CD4-positive, alpha-beta T cell treated with Interleukin-4 for 1 hour (primary cell): Measurements from ENCODE around the gene FOXO1.
A peak's percentile ranks its signal among the peaks of the same experiment; 100 is the strongest.

Experiments used
- DNase-seq, 2 donors: peaks; one replicate each; pipeline ENCODE4 v3.0.0-alpha.2; 2020 to 2022

FOXO1 gene

DNA sequence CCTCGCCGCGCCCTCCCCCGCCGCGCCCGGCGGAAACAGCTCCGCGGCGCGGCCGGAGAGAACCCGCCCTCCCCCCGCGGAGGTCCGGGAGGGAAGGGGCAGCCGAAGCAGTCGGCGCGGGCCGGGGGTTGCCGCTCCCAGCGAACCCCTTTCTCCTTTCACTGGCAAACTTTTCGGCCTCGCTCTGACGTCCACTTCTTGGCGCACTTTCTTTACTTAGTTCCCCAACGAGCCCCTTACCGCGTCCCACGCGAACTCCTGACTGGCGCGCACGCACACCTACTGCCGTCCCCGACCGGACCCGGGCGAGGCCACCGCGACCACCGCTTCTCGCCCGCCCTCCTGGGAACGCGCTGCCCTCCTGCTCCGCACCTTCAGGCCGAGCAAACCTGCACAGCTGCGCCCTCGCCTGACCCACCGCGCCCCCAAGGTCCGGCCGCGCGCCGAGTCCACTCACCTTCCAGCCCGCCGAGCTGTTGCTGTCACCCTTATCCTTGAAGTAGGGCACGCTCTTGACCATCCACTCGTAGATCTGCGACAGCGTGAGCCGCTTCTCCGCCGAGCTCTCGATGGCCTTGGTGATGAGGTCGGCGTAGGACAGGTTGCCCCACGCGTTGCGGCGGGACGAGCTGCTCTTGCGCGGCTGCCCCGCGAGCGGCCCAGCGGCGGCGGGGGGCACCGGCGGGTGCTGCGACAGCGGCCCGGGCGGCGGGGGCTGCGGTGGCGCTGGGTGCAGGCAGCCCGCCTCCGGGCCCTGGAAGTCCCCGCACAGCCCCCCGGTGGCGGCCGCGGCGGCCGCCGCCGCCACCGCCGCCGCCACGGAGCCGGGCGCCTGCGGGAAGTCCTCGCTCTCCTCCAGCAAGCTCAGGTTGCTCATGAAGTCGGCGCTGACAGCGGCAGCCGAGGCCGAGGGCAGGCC is 1.1 kb downstream of the FOXO1 start:
- peak; percentile 43 to 52 for DNase-seq

DNA sequence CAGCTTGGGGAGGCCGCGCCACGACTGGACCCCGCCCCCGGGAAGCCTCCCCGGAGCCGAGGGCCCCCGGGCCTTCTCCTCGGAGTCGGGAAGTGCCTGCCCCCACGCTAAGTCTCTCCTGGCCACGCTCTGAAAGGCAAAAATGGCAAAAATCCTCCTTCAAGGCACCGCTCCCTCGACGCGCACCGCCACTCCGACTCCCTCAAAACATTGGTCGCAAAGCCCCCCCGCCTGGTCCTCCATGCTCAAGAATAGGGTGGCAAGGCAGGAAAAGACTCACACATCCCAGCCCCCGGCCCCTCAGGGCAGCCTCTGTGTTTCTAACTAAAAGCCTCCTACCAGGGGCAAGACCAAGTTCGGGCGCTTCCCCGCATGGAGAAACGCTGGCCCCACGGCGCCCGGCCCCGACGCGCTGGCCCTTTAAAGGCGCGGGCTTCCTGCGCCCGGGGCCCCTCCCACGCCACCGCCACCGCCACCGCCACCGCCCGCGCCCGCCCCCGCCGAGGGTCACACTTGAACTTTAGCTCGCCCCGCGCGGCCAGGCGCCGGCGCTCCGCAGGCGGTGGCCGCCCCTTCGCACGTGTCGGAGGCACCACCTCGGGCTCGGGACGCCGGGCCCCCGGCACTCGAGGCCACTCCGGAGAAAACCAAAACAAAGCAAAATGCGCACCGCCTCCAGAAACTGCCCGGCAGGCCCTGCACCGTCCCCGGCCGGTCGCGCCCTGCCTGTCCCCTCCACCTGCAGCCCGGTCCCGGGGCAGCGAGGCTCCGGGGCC is 1.9 kb downstream of the FOXO1 start:
- peak; percentile 53 to 63 for DNase-seq

DNA sequence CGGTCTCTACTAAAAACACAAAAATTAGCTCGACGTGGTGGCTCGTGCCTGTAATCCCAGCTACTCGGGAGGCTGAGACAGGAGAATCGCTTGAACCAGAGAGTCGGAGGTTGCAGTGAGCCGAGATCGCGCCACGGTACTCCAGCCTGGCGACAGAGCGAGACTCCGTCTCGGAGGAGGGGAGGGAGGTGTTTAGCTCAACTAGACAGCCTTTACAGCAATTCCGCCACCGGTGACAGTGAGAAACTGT is 2.4 kb downstream of the FOXO1 start:
- DNase-seq = peak; percentile 76 to 80

DNA sequence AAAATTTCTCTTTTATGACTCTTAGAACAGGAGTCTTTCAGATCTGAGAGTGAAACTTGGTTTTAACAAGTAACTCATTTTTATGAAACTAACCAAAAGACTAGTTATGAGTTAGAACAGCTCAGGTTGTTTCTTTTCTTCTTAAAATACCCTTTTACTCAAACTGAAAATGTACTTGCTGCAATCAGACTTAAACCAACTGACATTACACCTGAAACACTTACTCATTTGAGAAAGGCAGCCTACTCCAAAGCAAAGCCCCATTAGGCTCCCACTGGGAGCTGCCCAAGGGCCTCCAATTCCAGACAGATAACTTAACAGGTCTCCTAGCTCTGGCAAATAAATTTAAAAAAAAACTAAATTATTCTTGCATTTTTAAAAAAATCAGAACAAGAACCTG is 3.6 kb downstream of the FOXO1 start:
- DNase-seq = no peak

DNA sequence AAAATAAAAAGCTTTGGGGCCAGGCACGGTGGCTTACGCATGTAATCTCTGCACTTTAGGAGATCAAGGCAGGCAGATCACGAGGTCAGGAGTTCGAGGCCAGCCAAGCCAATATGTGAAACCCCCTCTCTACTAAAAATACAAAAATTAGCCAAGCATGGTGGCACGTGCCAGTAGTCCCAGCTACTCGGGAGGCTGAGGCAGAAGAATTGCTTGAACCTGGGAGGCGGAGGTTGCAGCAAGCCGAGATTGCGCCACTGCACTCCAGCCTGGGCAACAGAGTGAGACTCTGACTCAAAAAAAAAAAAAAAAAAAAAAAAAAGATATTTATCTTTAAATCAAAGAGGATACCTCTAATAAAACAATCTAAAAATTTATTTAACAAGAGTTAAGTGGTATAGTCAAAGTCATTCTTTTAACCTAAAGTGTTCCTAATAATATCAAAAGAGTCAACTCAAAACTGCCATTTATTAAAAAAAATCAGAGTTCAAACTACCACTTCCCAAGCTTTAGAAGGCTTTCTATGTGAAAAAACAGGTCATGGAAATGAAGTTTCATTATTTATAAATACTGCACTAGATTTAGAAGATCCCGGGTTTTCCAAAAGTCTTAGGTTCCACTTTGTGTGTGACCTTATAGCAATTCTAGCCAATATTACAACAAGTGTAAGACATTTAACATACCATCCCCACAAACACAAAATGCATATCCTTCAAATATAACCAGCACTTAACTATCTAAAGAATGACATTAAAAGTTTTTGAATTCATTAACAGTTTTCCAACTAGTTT is 4.4 kb downstream of the FOXO1 start:
- DNase-seq = no peak

DNA sequence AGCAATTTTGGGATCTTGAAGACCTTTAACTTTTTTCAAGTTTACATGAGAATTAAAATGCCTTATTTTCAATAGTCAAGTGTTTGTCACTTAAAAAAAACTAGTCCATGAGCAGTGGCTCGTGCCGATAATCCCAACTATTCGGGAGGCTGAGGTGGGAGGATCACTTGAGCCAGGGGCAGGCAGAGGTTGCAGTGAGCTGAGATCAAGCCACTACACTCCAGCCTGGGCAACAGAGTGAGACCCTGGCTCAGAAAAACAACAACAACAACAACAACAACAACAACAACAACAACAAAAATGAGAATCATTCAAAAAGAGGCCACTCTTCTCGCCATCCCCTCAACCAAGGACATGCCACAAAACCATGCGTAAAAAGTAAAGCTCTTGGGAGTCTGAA is 5.7 kb downstream of the FOXO1 start:
- no peak for DNase-seq

DNA sequence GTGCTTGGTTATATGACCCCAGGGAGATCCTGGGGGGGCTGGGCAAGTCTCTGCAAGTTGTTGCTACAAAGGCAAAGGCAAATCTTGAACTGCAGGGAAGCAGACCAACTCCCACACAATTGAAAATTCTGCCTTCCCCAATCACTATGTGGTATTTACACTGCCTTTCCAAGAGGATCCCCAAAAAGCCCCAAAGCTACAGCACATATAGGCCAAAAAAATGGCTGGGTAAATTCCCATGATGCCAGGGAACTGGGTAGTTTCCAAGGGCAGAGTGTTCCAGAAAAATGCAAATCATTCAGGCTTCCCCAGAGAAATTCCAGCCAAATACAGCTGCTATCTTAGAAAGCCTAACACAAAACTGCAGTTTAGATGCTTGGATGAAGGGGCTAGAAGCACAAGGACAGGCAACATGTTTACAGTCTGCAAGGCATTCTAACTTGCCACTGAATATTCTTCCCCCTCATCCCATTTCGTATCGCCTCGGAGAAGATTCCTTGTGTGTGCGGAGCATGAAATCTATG is 6.2 kb downstream of the FOXO1 start:
- DNase-seq = no peak

DNA sequence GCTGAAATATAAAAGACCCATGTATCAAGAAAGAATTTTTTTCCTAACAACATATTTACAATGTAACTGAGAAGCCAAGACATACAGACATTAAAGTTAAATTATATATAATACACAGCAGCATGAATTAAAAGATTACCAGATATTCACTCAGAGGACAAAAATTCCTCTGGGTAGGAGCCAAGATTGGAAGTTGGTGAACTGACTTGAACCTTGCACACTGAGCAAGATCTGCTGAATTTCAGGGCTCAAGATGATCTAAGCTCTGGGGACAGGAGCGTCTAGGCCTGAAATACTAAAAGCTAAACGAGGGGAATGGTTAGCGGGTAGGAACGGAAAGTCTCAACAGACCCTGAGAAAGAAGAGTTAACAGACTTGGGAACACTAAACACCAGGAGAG is 8.5 kb downstream of the FOXO1 start:
- DNase-seq = no peak

DNA sequence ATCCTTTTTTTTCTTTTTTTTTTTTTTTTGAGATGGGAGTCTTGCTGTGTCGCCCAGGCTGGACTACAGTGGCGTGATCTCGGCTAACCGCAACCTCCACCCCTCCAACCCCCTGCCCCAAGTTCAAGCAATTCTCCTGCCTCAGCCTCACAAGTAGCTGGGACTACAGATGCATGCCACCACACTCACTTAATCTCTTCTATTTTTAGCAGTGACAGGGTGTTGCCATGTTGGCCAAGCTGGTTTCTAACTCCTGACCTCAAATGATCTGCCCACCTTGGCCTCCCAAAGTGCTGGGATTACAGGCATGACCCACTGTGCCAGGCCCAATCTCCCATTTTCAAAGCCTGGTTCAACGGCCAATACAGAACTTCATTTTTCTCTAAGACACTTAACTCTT is 9.1 kb downstream of the FOXO1 start:
- no peak for DNase-seq

DNA sequence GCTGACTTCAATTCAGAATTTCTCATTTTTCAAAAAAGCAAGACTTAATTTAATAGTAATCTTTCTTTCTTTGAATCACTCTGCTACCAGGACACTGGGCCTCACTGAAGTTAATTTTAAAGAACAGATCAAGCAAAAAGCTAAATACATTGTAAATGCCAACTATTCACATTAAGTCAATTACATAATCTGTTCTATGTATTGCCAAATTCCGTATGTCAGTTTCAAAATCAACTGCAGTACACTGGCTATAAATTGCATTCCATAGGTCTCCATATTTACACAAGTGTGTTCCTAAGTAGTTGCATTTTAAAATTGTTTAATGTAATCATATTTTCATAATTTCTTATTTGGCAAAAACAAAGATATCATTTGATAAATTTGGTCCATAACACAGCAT is 10.1 kb downstream of the FOXO1 start:
- DNase-seq = no peak

DNA sequence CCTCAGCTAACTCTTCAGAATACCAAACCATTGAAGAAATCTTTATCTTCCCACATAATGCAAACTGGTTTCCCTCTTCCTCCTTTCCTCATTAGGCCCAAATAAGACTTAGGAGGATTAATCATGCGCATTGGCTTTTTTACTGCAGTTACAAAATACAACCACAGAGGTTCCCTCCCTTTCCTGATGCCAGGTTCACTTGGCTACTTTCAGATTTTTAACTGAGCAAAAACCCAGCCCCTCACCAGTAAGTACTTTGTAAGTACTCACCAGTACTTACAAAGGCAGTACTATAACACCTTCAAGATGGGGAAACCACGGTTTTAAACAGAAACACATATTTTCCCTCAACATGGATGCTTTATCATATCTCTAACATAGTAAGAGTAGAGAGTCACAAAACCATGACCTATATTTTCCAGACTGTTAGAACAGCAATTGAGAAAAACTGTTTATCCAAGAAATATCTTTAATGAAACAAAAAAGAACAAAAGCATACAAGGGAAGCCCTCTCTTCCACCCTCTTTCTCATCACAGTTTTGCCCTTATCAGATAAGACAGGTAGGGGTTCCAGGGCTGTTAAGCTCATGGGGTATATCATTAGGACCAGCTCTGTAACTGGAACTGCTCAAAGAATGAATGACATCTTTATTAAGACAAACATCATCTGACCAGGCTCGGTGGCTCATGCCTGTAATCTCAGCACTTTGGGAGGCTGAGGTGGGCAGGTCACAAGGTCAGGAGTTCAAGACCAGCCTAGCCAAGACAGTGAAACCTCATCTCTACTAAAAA is 12.7 kb downstream of the FOXO1 start:
- peak in 1 of 2 donors; percentile 59 for DNase-seq

DNA sequence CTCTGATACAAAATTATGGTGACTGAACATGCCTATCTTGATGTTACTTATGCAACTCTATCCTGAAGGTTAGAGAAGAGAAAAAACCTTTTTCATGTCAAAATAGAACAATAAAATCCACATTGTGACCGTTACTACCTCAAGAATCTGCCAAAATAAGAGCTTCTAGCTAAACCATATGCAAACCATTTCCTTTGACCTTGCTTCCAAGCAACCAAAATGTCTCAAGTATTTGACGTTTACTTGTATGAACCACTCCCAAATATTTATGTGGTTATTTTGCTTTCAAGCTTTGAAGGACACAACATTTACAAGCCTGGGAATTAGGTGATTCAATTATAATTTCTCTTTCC is 13.9 kb downstream of the FOXO1 start:
- no peak for DNase-seq

DNA sequence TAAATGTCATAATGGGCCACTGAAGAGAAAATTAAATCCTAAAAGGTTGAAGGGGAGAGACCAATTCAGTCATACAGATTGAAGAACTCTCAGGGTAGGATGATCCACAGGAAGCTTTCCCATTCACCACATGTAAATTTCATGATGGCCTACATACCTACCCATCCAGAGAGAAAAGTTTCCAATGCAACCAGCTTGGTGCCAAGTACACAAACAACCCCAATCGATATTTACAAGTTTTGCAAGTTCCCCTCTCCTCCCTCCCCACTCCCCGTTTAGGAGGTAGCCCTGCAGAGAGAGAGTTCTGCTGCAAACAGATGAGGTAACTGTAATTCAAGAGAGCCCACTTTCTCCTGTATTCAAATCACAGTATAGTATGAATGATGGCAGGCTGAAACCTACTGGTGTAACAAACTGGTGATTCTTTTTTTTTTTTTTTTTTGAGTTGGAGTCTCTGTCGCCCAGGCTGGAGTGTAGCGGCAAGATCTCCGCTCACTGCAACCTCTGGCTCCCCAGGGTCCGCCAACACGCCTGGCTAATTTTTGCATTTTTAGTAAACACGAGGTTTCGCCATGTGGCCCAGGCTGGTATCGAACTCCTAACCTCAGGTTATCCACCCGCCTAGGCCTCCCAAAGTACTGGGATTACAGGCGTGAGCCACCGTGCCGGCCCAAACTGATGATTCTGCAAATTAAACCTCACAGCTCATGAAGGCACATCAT is 14.4 kb downstream of the FOXO1 start:
- DNase-seq = no peak

DNA sequence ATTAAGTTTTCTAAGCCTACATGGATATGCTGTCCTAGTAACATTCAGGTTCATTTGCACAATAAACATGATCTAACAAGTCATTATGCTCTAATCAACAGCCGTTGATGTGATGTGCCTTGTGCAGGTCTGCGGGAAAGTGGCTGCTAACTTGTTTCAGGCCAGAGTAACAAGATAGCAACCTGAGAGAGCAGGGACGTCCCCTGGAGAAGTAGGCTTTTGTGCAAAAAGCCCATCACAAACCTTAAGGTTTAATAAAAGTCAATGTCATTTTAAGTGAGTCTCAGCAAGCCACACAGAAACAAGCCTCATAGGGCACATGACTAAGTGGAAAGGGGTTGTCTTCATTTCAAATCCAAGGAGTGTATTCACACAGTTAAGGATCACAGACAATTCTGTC is 17.6 kb downstream of the FOXO1 start:
- DNase-seq = no peak

DNA sequence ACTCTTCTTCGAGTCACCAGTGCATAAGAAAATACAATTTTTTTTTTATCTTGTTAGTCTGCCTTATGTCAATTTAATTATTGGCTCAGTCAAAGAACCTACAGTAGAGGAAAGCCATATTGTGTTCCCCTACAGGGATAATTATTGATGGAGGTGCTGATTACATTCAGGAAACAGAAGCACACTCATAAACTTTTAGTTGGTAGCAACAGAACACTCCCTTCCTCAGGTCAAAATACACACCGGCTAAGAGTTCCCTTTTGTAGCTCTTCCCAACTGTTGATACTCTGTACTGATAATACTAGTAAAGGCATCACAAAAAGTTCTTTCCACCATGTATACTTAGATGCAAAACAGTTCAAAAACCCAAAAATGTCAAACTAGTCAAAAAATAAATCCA is 18.4 kb downstream of the FOXO1 start:
- no peak for DNase-seq

DNA sequence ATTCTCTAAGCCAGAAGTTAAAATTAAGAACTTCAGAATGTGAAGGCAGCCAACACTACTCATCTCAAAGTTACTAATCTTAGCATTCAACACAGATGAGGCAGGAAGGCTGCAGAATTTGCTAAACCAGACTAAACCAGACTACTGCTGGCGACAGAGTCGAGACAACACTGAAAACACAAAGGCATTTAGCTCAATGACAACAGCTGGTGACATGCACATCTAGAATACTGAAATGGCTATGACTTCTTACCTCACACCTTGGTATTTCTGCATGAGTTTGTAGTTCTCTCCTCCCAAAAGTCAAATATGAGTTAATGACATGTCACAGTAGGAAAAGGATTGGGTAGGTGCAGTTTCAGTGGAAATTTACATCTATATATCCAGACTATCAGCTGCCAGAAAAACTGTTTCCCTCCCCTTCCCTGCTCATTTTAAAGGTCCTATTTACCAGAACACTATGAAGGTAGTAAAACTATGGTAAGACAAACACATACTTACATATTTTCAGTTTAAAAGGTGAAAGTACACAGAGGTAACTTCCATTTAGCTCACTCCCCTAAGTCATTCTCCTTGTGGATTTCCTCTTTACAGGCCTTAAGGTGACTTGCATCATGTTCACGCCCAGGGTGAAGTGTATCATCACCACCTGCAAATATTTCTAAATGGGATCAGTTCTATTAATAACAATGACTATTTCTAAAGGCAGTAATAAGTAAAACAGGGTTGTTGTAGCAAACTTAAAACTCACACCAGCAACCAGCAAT is 21.4 kb downstream of the FOXO1 start:
- DNase-seq = no peak

DNA sequence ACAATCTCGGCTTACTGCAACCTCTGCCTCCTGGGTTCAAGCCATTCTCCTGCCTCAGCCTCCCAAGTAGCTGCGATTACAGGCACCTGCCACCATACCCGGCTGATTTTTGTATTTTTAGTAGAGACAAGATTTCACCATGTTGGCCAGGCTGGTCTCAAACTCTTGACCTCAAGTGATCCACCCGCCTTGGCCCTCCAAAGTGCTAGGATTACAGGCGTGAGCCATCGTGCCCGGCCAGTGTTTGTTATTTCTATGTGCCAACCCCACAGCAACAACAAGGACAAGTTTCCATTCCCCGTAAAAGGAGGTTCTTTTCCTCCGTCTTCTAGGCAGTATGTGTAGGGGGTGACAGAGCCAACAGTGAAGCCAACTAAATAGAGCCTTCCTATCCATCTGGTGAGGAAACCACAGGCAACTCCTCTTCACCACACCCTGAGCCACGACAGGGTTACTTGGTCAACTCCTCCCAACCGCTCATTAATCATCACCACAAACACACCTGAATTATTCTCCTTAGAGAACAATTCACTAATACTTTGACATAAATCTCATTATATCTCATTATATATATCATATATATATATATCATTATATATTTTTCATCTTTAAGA is 25.5 kb downstream of the FOXO1 start:
- DNase-seq = peak in 1 of 2 donors; percentile 43

DNA sequence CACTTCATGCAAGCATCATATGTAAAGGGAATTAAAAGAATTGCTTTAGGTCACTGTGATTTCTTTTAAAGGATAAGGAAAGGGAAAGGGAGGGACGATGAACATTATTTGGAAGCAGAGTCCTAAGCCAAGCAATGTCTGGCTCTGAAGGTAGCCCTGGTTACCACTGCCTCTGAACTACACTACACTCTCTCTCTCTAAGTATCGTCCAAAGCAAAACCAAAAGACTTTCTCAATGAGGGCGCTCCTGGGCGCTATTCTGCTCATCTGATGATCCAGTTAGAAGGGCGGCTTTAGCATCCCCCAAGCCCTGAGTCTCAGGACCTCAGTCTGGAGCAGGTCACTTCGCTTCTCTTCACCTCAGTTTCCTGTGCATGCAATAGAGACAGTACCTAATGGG is 26.2 kb downstream of the FOXO1 start:
- DNase-seq = peak in 1 of 2 donors; percentile 23

DNA sequence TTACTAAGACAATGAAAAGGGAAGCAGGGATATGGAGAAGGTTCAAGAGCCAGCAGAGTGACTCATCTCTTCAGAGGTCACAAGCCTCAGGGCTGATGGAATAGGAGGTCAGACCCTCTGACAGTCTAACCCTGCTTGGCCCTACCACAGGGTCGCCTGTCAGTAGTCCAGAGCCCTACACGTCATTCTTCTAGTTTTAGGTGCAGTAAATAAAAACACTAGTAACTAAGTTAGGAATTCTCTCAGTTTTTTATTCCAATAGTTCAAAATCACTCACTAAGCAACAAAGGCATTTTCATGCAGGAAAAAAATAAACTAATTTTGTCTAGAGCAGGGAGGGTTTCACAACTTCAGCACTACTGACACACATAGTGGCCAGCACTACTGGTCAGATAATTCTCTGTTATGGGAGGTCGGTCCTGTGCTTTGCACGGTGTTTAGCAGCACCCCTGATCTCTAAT is 27.2 kb downstream of the FOXO1 start:
- DNase-seq = peak in 1 of 2 donors; percentile 42

DNA sequence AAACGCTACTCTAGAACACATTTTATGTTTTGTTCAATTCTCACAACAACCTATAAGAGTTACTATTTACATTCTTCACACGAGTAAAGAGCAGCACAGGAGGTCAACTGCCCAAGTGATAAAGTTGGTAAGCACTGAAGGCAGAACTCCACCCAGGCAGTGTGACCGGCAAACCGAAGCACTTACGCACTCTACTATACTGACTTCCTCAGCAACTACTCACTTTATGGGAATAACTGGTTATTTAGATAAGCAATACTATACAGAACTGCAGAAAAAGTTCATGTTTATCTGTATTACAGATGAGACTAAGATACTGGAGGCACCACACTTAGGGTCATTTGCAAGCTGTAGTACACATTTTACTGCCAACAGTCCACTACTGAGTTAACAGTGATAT is 28.8 kb downstream of the FOXO1 start:
- peak in 1 of 2 donors; percentile 24 for DNase-seq
